AG04449 (cell line): ENCODE results near the gene UBXN7.
"Not testable (repeated sequence)": the region's sequence is repeated elsewhere in the genome, so short reads cannot be mapped to it uniquely, and the experiment has no call there.

Experiments
- CTCF ChIA-PET: fragments of 350-600 bp; formaldehyde crosslinking; extraction: SDS; loops from one replicate; lab custom pipeline; 2021; ENCODE audit warnings: antibody characterized with exemption; lab: Yijun Ruan, JAX
- POLR2A ChIA-PET: fragments of 400-600, 350-600 bp; formaldehyde crosslinking; extraction: SDS; loops from one replicate; lab custom pipeline; 2020; ENCODE audit warnings: antibody characterized with exemption, inconsistent platforms; lab: Yijun Ruan, JAX
- DNase-seq: peaks from one replicate; pipeline ENCODE4 v3.0.0-alpha.2; 2010; ENCODE audit warnings: low read depth, low spot score
- H3K4me3 ChIP-seq: 2 replicates; pipeline ENCODE4 v1.5.1; 2011; ENCODE audit warnings: low read depth, mild to moderate bottlenecking, control low read depth, low read length
- CTCF ChIP-seq: IDR thresholded peaks from one replicate; pipeline ENCODE4 v1.5.1; 2011; ENCODE audit warnings: mild to moderate bottlenecking, moderate library complexity, low read length, control low read depth, inconsistent platforms; ENCODE audit not compliant: insufficient read depth; ENCODE audit errors: missing control alignments

The UBXN7 gene

GRCh38 chr3:196321162-196321561 is 111.1 kb downstream of the UBXN7 start:
- no peak for TF ChIP-seq CTCF
- CTCF ChIA-PET, result interaction anchor here (1.9 kb wide), 1 partner anchor 10 kb away, joined by 8 read pairs; no protein-coding TSS in a partner anchor
- H3K4me3 ChIP-seq, result no peak overlapping the region
- DNase-seq, result no peak
- POLR2A ChIA-PET, result no interaction called here

GRCh38 chr3:196320137-196320536 is 112.1 kb downstream of the UBXN7 start:
- no peak overlapping the region for H3K4me3 ChIP-seq
- ChIA-PET CTCF (interaction anchor here (0.6 to 1.9 kb wide), 3 partner anchors 11 to 221 kb away, joined by 3 to 8 read pairs (median 4); no protein-coding TSS in a partner anchor), POLR2A (no interaction called here)
- no peak for DNase-seq
- no peak for TF ChIP-seq CTCF

- ChIA-PET CTCF (interaction anchor here (1.0 kb wide), 1 partner anchor 10 kb away, joined by 3 read pairs; no protein-coding TSS in a partner anchor), POLR2A (interaction anchor here (0.6 to 1.4 kb wide), 6 partner anchors 11 to 184 kb away, joined by 3 to 5 read pairs (median 4); partner anchors contain the start of genes PCYT1A and UBXN7)
- DNase-seq, result peak; percentile 14
- H3K4me3 ChIP-seq, result peak within 1 kb of the TSS; percentile 89
- no peak for TF ChIP-seq CTCF
Observed at GRCh38 chr3:196317687-196318467, 114.3 kb downstream of the UBXN7 start, which contains the start of gene DYNLT2B. Gene DYNLT2B (minus strand): TSS chr3:196318240. CDS start chr3:196318152, 88 bp downstream.

- H3K4me3 ChIP-seq, result peak overlapping the region; percentile 89
- ChIA-PET CTCF (interaction anchor here (1.0 kb wide), 1 partner anchor 9 kb away, joined by 3 read pairs; no protein-coding TSS in a partner anchor), POLR2A (interaction anchor here (1.0 to 1.4 kb wide), 3 partner anchors 10 to 115 kb away, joined by 3 to 5 read pairs (median 4); partner anchors contain the start of genes PCYT1A and UBXN7)
- not testable (repeated sequence) for DNase-seq
Observed at GRCh38 chr3:196316799-196317686, 115.2 kb downstream of the UBXN7 start.

GRCh38 chr3:196315821-196316220 is 116.4 kb downstream of the UBXN7 start:
- DNase-seq, result no peak
- ChIA-PET POLR2A (no interaction called here), CTCF (no interaction called here)
- H3K4me3 ChIP-seq, result no peak overlapping the region
- no peak for TF ChIP-seq CTCF

GRCh38 chr3:196314597-196314996 is 117.6 kb downstream of the UBXN7 start:
- DNase-seq, result no peak
- POLR2A ChIA-PET, result interaction anchor here (0.6 kb wide), 1 partner anchor 27 kb away, joined by 4 read pairs; the partner anchor contains the start of gene PCYT1A
- no peak for TF ChIP-seq CTCF
- CTCF ChIA-PET, result no interaction called here
- no peak overlapping the region for H3K4me3 ChIP-seq

- CTCF ChIA-PET, POLR2A ChIA-PET, DNase-seq, H3K4me3 ChIP-seq: not testable (repeated sequence)
Observed at GRCh38 chr3:196314086-196314485, 118.1 kb downstream of the UBXN7 start.

- DNase-seq, H3K4me3 ChIP-seq, POLR2A ChIA-PET, CTCF ChIA-PET: not testable (repeated sequence)
Observed at GRCh38 chr3:196302960-196303359, 129.3 kb downstream of the UBXN7 start.

GRCh38 chr3:196302551-196302950 is 129.7 kb downstream of the UBXN7 start:
- DNase-seq, CTCF ChIA-PET, H3K4me3 ChIP-seq, POLR2A ChIA-PET: not testable (repeated sequence)
